HL-60/S4 treated with phorbol 12-myristate 13-acetate at 8.2 ng/mL for 4 days and 3 days (cell line): ENCODE measurements around the gene PCNX1.
"Not testable (repeated sequence)": the region's sequence is repeated elsewhere in the genome, so short reads cannot be mapped to it uniquely, and the experiment has no call there.

Experiments used
- in situ Hi-C: fragments of 300-500 bp; cut with MboI; formaldehyde crosslinking; loops from 2 replicates; pipeline ENCODE4 v1.15.0; 2022; ENCODE audit warnings: low sequenced_read_pairs

Gene PCNX1

DNA sequence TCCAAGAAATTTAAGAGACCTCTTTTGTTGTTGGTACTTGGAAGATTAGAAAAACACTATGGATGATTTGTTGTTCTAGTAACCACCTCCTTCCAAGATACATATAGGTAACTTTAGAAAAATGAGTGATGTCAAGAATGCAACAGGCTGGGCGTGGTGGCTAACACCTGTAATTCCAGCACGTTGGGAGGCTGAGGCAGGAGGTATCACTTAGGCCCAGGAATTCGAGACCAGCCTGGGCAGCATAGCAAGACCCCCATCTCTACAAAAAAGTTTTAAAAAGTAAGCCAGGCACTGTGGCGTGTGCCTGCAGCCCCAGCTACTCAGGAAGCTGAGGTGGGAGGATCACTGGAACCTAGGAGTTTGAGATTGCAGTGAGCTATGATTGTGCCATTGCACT is 97.8 kb downstream of the PCNX1 start:
- in situ Hi-C loops: no loop called here

DNA sequence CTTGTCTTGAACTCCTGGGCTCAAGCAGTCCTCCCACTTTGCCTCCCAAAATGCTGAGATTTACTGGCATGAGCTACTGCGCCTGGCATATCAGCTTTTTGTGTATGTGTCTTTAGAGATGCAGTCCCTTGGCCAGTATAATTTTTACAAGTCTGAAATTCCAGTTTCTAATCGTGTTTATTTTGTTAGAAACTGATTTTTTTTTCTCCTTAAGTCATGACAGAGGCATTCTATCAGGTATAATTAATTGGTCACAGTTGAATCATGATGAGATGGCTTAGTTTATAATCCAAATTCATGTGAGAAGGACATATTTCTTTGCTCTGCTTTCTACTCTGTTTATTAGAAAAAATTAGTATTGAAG is 98.9 kb downstream of the PCNX1 start:
- in situ Hi-C loops: no loop called here

DNA sequence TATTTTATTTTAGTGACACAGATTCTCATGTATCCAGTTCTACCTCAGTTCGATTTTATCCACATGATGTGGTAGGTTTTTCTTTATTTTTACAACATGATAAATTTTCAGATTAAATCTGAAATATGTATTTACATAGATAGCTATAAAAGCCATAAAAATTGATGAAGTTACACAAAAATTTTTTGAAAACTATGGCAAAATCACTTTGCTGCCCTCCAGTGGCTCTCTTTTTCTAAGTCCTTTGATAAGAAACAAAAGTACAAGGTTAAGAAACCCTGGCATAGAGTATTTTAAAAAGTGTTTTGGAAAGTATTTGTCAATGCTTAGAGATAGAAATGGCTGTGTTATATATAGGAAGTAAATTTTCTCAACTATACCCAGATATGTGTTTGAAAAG is 104.2 kb downstream of the PCNX1 start:
- in situ Hi-C loops: no loop called here

DNA sequence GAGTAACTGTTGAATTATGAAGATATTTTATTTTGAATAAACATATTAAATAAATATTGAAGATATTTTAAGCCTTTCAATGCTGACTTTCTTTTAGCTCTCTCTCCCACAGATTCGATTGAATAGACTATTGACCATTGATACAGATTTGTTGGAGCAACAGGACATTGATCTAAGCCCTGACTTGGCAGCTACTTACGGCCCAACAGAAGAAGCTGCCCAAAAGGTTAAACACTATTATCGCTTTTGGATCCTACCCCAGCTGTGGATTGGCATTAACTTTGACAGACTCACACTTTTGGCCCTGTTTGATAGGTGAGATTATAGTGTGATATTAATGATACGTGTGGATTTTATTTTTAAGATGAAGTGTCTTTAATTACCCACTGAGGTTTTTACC is 105.6 kb downstream of the PCNX1 start:
- in situ Hi-C loops: no loop called here

DNA sequence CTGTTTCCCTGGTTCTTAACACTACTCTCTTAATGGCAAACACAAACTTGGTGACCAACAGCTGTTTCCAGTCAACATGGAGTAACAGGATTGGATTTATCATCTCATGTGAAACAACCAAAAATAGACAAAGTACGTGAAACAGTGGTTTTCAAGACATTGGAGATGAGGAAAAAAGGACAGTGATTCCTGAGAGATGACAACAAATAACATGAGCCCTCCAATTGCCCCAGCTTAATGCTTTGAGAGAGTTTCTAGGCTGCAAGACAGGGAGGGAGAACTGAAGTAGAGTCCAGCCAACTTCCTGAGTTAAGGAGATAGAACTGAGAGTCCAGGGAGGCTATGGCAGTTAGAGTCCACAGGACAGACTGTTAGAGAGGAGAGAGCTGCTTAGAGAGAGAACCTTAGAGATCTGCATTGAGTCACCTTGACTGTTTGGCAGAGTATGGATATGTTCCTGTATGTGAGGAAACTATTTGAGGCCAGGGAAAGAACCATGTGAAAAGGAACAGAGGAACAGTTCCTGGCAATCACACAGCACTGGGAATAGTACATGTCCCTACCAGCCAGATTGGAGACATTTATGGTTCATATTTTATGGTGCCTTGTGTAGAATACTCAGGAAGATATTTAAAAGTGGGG is 106.4 kb downstream of the PCNX1 start:
- in situ Hi-C loops: no loop called here

DNA sequence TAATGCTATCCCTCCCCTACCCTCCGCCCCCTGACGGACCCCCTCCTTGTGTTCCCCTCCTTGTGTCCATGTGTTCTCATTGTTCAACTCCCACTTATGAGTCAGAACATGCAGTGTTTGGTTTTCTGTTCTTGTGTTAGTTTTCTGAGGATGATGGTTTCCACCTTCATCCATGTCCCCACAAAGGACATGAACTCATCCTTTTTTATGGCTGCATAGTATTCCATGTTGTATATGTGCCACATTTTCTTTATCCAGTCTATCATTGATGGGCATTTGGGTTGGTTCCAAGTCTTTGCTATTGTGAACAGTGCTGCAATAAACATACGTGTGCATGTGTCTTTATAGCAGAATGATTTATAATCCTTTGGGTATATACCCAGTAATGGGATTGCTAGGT is 112.7 kb downstream of the PCNX1 start:
- in situ Hi-C loops: not testable (repeated sequence)

DNA sequence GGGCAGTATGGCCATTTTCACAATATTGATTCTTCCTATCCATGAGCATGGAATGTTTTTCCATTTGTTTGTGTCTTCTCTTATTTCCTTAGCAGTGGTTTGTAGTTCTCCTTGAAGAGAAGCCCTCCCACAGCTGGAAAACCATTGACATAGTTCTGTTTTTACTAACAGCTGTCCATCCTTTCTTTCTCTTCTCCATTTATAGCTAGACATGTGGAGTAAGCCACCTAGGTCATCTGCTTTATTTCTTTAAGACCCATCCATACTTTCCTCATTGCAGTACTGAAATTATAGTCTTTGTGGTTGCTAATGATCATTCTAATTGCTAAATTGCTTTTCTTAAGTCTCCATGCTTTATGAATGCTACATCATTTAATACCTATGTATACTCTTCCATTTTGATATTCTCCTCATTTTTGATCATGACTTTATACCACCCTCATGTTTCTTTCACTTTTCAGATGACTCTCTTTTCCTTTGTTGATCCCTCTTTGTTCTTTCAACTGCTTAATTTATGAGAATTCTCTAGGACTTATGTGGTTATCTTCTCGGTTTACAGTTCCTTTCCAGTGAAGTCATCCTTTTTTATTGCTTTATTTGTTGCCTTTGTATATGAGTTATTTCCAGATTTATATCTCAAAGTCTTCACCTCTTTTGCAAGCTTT is 114.2 kb downstream of the PCNX1 start:
- in situ Hi-C loops: no loop called here

DNA sequence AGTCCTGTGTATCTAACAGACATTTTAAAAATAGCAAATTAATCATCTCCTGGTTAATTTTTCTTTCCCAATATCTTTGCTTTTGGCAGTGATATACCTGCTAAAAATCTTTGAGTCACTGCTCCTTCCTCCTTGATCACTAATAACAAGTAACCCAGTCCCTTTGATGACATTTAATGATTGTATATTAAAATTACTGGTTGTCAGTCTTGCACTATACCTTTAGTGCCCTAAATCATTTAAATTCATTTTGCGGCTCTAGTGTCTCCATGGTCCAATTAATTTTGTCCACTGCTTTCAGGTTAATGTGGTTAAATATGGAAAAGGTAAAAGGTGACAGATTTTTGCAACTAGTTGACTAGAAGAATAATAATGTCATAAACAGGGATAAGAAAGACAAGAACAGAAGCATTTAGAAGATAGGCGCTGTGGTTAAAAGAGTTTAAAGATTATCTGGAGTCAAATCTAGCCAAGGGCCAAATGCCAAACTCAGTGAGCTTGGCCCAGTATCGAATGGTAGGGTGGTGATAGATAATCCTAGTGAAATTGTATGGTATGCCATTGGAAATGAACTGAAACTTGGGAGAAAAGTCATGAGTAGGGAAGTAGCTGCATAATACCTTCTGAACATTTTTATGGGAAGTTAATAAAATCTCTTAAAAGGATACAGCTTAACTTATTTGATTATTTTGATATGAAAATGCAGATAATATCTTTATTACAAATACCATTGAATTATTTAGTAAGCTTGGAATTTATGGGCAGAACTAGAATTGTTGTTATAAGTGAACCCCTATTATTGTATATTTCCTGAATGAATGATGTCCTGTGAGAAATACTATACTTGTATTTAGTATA is 115.0 kb downstream of the PCNX1 start:
- in situ Hi-C loops: no loop called here

DNA sequence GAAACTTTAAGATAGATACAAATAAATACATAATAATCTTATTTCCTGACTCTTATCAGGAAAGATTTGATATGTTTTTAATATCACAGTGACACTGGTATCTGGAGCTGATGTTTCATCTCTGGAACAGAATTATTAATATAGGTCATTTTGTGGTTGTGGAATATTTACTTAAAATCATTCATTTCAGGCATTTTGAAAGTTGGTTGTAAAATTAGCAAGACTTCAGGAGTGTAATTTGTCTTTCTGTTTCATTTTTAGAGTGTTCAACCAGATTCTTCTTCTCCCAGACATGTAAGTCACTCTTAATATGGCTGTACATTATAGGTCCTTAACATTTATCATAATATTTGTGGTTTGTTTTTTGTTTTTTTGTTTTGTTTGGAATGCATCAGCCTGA is 115.7 kb downstream of the PCNX1 start:
- in situ Hi-C loops: no loop called here

DNA sequence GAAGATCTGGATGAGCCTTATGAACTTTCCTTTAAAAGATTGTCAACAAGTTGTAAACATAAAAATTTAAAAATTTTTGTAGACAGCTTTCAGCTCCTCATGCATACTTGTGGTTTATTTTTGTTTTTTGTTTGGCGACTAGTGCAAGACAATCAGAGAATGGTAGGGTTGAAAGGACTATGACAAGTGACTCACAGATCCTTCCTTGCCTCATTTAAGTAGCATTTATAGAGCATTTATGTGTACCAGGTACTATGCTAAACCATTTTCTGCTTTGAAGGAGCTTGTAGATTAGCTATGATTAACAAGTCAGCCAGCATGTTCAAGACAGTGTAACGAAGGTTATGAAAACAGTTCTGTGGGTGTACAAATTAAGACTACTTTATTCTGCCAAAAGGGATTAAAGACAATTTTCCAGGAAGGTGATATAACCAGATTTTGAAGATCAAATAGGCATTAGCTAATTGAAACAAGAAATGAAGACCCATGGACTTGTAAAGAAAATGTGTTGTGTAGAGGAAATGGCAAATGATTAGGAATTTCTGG is 122.0 kb downstream of the PCNX1 start:
- in situ Hi-C loops: no loop called here

DNA sequence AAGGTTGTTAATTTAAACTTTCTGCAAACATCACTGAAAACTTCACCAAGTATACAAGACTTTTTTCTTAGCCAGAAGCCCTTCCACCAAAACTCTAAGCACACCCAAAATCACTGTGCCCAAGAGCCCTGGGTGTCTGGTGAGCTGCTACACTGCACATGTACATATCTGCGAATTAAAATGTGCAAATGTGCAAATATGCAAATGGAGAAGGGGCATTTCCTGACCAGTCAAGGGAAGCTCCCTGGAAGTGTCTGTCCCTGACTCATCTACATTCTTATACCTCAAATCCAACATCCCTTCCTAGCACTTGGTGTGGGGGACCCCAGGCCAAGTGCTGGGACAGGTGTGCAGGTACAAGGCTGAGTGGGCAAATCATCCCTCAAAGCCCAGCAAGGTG is 123.7 kb downstream of the PCNX1 start:
- in situ Hi-C loops: no loop called here

DNA sequence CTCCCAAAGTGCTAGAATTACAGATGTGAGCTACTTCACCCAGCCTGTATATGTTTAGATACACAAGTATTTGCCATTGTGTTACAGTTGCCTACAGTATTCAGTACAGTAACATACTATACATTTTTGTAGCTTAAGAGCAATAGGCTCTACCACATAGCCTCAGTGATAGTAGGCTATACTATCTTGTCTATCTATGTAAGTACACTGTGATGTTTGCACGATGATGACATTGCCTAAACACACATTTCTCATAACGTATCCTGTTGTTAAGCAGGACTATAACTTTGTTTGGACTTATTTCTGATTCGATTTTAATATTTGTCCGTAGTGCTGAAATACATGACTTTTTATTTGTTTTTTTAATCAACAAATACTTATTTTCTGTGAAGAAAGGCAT is 129.2 kb downstream of the PCNX1 start:
- in situ Hi-C loops: no loop called here

DNA sequence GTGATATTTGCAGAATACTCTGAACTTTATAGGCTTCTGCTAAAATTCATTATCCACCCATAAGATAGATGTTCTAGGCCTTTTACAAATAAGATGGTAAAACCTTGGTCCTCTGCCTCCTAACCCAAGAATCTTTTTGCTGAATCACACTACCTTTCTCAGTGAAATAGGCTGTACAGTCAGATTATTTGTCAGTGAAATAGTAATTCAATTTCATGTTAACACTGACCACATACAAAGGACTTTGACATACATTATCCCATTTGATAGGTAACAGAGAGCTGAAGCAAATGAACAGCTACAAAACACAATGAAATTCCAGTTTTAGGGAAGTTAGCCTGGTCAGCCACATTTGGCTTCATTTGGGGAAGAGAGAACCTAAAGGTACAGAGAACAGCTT is 141.1 kb downstream of the PCNX1 start:
- in situ Hi-C loops: no loop called here

DNA sequence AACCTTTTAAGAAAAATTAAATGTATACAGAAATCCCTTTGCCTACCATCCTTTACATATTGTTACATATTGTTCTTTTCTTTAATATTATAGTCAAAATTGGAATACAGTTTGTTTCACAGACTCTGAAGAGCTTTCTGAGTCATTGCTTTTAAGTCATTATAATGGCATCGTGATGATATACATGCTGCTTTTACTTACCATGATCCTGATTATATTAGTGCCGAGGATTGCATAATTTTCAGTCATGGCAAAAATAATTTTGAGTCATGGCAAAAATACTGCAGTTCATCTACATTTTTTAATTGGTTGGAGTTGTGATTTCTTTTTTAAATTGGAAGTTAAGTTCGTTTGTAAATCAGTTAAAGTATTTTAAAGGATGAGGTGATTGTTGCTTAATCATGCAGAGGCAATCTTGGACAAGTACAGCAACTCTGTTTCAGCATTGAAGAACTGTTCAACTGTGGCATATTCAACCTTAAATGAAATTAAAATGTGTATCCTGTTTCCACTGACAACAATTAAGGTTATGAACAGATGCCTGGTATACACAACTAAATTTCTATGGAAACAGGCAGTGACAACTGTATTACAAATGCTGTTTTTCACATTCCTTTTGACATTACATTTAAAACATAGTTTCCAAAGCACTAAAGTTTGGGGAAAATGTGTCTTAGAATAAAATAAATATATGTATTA is 142.3 kb downstream of the PCNX1 start:
- in situ Hi-C loops: no loop called here

DNA sequence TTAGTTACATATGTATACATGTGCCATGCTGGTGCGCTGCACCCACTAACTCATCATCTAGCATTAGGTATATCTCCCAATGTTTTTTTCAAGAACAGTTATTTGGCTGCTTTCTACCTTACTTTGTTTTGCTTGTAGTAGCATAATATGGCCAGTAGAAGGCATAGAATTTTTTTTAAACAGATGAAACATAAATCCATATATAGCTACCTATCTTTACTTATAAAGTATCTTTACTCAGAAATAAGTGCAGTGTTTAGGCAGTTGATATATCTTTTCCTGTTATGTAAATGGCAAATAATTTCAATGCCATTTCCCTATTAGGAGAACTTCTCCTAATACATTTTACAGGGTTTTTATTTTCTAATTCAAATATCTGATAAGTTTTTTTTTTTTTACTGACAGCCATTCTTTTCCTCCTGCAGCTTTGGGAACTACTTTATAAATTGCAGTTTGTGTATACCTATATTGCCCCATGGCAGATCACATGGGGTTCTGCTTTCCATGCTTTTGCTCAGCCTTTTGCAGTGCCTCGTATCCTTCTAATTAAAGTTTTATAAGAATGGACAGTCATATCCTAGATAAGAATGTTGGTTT is 143.1 kb downstream of the PCNX1 start:
- in situ Hi-C loops: no loop called here

DNA sequence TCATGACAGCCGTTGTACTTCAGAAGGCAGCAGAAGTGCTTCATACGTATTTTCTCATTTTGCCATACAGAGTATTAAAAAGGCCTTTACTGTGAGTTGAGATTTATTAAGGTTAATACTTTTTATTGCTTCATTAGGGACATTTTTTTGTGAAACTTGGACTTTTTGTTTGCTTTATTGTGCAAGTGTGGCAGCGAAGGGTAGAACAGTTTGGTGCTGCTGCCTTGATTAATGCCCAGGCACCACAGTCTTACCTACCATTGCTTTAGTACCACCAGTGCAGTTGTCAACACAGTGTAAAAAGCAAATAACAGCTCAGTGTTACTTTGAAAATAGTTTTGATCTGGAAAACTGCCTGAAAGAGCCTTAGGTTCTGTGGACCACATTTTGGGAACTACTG is 147.4 kb downstream of the PCNX1 start:
- in situ Hi-C loops: no loop called here

DNA sequence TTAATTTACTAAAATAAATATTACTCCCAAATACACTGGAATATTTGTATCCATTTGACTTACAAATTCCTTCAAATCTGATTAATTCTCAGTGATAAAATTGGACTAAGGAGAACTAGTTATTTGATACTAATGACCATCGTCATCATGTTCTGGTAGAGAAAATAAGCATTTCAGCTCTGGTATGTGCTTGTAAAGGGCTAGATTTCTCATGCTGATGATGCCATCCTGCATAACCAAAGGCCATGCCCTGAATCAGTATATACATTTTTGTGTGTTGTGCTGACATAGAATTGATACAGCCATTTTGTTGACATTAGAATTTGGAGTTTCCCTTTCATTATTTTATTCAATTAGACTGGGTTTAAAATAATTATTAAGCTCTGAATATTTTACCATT is 148.9 kb downstream of the PCNX1 start:
- in situ Hi-C loops: no loop called here

DNA sequence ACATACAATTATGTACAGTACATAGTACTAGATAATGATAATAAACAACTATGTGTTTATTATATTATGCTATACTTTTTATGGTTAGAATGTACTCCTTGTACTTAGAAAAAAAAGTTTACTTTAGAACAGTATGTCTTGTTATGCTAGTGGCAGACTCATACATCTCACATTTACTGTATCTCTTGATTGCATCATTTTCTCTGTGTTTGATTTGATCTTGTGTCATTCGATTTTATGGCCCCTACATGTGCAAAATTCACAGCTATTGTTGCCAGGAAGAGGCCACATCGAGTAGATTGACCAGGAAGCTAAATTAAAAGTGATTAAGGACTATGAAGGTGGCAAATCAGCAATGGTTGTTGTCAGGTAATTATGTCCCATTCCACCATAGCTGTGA is 153.0 kb downstream of the PCNX1 start:
- in situ Hi-C loops: no loop called here

DNA sequence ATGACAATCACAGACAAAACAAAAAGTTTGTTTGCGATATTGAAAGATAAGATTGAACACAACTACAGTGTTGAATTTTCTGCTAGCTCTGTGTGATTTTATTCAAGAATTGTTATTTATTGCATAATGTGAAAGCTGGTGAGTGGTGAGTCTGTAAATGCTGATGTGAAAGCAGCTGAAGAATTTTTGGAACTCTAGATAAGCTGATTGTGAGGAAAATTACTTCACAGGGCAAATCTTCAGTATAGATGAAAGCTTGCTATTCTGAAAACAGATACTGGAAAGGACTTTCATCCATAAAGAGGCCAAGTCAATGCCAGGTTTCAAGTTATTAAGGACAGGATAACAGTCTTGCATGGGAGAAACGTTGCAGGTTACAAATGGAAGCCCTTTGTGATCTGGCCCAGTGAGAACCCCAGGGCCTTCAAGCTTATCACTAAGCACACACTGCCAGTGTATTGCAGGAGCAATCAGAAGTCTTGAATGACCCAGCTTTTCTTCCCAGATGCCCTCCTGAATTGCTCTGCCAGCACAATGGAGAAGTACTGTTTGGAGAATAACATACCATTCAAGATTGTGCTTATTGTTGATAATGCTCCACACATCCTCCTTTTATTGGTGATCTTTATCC is 153.7 kb downstream of the PCNX1 start:
- in situ Hi-C loops: no loop called here

DNA sequence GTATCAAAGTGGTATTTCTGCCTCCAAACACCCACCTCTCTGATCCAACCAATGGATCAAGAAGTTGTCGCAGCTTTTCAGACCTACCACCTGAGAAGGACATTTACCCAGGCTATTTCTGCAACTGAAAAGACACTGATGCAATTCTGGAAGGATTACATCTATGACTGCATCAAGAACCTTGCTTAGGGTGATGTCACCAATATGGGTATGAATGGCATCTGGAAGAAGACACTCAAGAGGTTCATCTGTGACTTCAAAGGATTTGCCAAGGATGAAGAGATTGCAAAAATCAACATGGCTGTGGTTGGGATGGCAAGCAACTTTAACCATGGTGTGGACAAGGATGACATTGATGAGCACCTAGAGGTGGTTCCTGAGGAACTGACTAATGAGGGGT is 154.2 kb downstream of the PCNX1 start:
- in situ Hi-C loops: no loop called here
